Fibroblast of lung (primary cell): ENCODE data around the gene CST4.

Experiments
- CTCF ChIP-seq, 2 donors: IDR thresholded peaks in 1 of 2; conservative IDR thresholded peaks in 1 of 2; 1 replicate in 1 of 2; 2 replicates in 1 of 2; pipeline ENCODE4 v1.5.1; 2011 to 2012; ENCODE audit warnings: low read length in 2 of 2, control low read depth in 1 of 2, inconsistent platforms in 1 of 2, low read depth in 1 of 2, mild to moderate bottlenecking in 1 of 2
- EZH2 ChIP-seq: IDR thresholded peaks from 2 replicates; pipeline ENCODE4 v1.5.1; 2012; ENCODE audit warnings: low read length, control low read depth, mild to moderate bottlenecking; ENCODE audit errors: missing control alignments

GRCh38 chr20:23668477-23668951, 20.3 kb downstream of the CST4 start:
- peak; percentile 85 to 87 for TF ChIP-seq CTCF (conservative IDR thresholded peaks at IDR 0.05 in 1 of 2, IDR thresholded peaks at IDR 0.05 in 1 of 2; ENCODE audit: low read depth in 1 of 2, low read length in 2 of 2)
- TF ChIP-seq EZH2 = no peak
